Activated T-cell treated with anti-CD3 and anti-CD28 coated beads, Interleukin-2, amount 50 U/mL, for 4 hours (primary cell): ENCODE data around the gene TPRG1. TPM values are rescaled to one million over a fixed set of nuclear protein-coding genes. Genes with fewer than 3 reads are reported as not detected.

Experiments used
- ATAC-seq, 2 donors: fragments of 200-7000 bp; cut with Tn5 transposase; one replicate each; pipeline ENCODE4 v1.10.0; 2021
- DNase-seq: peaks from one replicate; pipeline ENCODE4 v3.0.0-alpha.2; 2020
- H3K27me3 Mint-ChIP-seq: one replicate; pipeline ENCODE4 v1.8.0; 2021; ENCODE audit warnings: low read depth, mixed read lengths
- H3K36me3 Mint-ChIP-seq: one replicate; pipeline ENCODE4 v1.8.0; 2022; ENCODE audit warnings: mixed read lengths; ENCODE audit not compliant: insufficient read depth
- H3K4me1 Mint-ChIP-seq: one replicate; pipeline ENCODE4 v1.8.0; 2021; ENCODE audit warnings: low read depth, mixed read lengths
- H3K4me3 Mint-ChIP-seq: one replicate; pipeline ENCODE4 v1.8.0; 2021; ENCODE audit warnings: mild to moderate bottlenecking, moderate library complexity, mixed read lengths
- H3K9me3 Mint-ChIP-seq: one replicate; pipeline ENCODE4 v1.8.0; 2021; ENCODE audit warnings: mixed read lengths
- total RNA-seq, 3 donors: library from RNA; stranded (reverse); gene quantifications; one replicate each; pipeline ENCODE4 v1.2.1, GENCODE V29; 2021

The TPRG1 gene
- total RNA-seq, 3 donors from 2014 or later = 6.2 to 10.6 (median 7.4) TPM

- DNase-seq (no peak), ATAC-seq (no peak)
- H3K4me3 Mint-ChIP-seq = no peak overlapping the region
- H3K27me3 Mint-ChIP-seq = peaks cover 2% of the 10 kb centered on the region
- no peaks in the 10 kb centered on the region for H3K36me3 Mint-ChIP-seq
- H3K9me3 Mint-ChIP-seq = no peaks in the 10 kb centered on the region
- H3K4me1 Mint-ChIP-seq = peaks cover 26% of the 10 kb centered on the region
These were observed 24.9 kb upstream of the TPRG1 start for GRCh38 chr3:189146848-189147247.

- peaks cover 16% of the 10 kb centered on the region for H3K4me1 Mint-ChIP-seq
- no peak overlapping the region for H3K4me3 Mint-ChIP-seq
- ATAC-seq (peak; percentile 58 to 73), DNase-seq (peak; percentile 69)
- no peaks in the 10 kb centered on the region for H3K27me3 Mint-ChIP-seq
- no peaks in the 10 kb centered on the region for H3K36me3 Mint-ChIP-seq
- H3K9me3 Mint-ChIP-seq = no peaks in the 10 kb centered on the region
These were observed 23.7 kb upstream of the TPRG1 start for GRCh38 chr3:189148081-189148507.

GRCh38 chr3:189149203-189149602, 22.6 kb upstream of the TPRG1 start:
- DNase-seq = no peak
- Mint-ChIP-seq H3K36me3 (no peaks in the 10 kb centered on the region), H3K27me3 (no peaks in the 10 kb centered on the region), H3K4me1 (peaks cover 7% of the 10 kb centered on the region), H3K9me3 (no peaks in the 10 kb centered on the region), H3K4me3 (no peak overlapping the region)
- peak in 1 of 2 donors; percentile 54 for ATAC-seq

GRCh38 chr3:189157232-189158007, 14.4 kb upstream of the TPRG1 start:
- Mint-ChIP-seq H3K36me3 (no peaks in the 10 kb centered on the region), H3K9me3 (no peaks in the 10 kb centered on the region), H3K4me3 (no peak overlapping the region), H3K27me3 (no peaks in the 10 kb centered on the region), H3K4me1 (no peaks in the 10 kb centered on the region)
- no peak for ATAC-seq
- DNase-seq = no peak

GRCh38 chr3:189158034-189158433, 13.7 kb upstream of the TPRG1 start:
- no peaks in the 10 kb centered on the region for H3K9me3 Mint-ChIP-seq
- no peaks in the 10 kb centered on the region for H3K27me3 Mint-ChIP-seq
- DNase-seq (no peak), ATAC-seq (no peak)
- H3K4me3 Mint-ChIP-seq = no peak overlapping the region
- H3K36me3 Mint-ChIP-seq = no peaks in the 10 kb centered on the region
- H3K4me1 Mint-ChIP-seq = no peaks in the 10 kb centered on the region

- H3K9me3 Mint-ChIP-seq = no peaks in the 10 kb centered on the region
- no peaks in the 10 kb centered on the region for H3K27me3 Mint-ChIP-seq
- H3K4me1 Mint-ChIP-seq = no peaks in the 10 kb centered on the region
- no peak for ATAC-seq
- no peak overlapping the region for H3K4me3 Mint-ChIP-seq
- no peaks in the 10 kb centered on the region for H3K36me3 Mint-ChIP-seq
- no peak for DNase-seq
These were observed 11.1 kb upstream of the TPRG1 start for GRCh38 chr3:189160519-189161309.

GRCh38 chr3:189165092-189165612, 6.6 kb upstream of the TPRG1 start:
- Mint-ChIP-seq H3K9me3 (no peaks in the 10 kb centered on the region), H3K4me1 (no peaks in the 10 kb centered on the region), H3K36me3 (no peaks in the 10 kb centered on the region), H3K27me3 (no peaks in the 10 kb centered on the region), H3K4me3 (no peak overlapping the region)
- ATAC-seq (no peak), DNase-seq (no peak)

- Mint-ChIP-seq H3K4me3 (no peak overlapping the region), H3K4me1 (no peaks in the 10 kb centered on the region), H3K9me3 (no peaks in the 10 kb centered on the region), H3K27me3 (no peaks in the 10 kb centered on the region), H3K36me3 (no peaks in the 10 kb centered on the region)
- DNase-seq = no peak
- ATAC-seq = no peak
These were observed 5.5 kb upstream of the TPRG1 start for GRCh38 chr3:189166321-189166720.

GRCh38 chr3:189167027-189167766, 4.6 kb upstream of the TPRG1 start:
- ATAC-seq (no peak), DNase-seq (no peak)
- H3K4me3 Mint-ChIP-seq = no peak overlapping the region
- no peaks in the 10 kb centered on the region for H3K36me3 Mint-ChIP-seq
- no peaks in the 10 kb centered on the region for H3K9me3 Mint-ChIP-seq
- H3K27me3 Mint-ChIP-seq = no peaks in the 10 kb centered on the region
- peaks cover 2% of the 10 kb centered on the region for H3K4me1 Mint-ChIP-seq

GRCh38 chr3:189168711-189169110, 3.1 kb upstream of the TPRG1 start:
- H3K4me1 Mint-ChIP-seq = peaks cover 9% of the 10 kb centered on the region
- no peak for DNase-seq
- H3K27me3 Mint-ChIP-seq = no peaks in the 10 kb centered on the region
- no peak for ATAC-seq
- H3K36me3 Mint-ChIP-seq = no peaks in the 10 kb centered on the region
- no peaks in the 10 kb centered on the region for H3K9me3 Mint-ChIP-seq
- no peak overlapping the region for H3K4me3 Mint-ChIP-seq

GRCh38 chr3:189169728-189170127, 2.0 kb upstream of the TPRG1 start:
- Mint-ChIP-seq H3K4me1 (peaks cover 9% of the 10 kb centered on the region), H3K4me3 (no peak overlapping the region)

GRCh38 chr3:189170559-189170958, 1.2 kb upstream of the TPRG1 start:
- ATAC-seq = no peak

More at GRCh38 chr3:189169728-189170127, 2.0 kb upstream of the TPRG1 start:
- DNase-seq = no peak
- no peak for ATAC-seq
- Mint-ChIP-seq H3K9me3 (no peaks in the 10 kb centered on the region), H3K36me3 (no peaks in the 10 kb centered on the region), H3K27me3 (no peaks in the 10 kb centered on the region)

GRCh38 chr3:189172668-189173419, 1.1 kb downstream of the TPRG1 start:
- H3K4me1 Mint-ChIP-seq = peaks cover 9% of the 10 kb centered on the region
- DNase-seq = no peak

More at GRCh38 chr3:189170559-189170958, 1.2 kb upstream of the TPRG1 start:
- Mint-ChIP-seq H3K4me1 (peaks cover 9% of the 10 kb centered on the region), H3K4me3 (no peak overlapping the region), H3K36me3 (no peaks in the 10 kb centered on the region), H3K9me3 (no peaks in the 10 kb centered on the region), H3K27me3 (no peaks in the 10 kb centered on the region)
- no peak for DNase-seq

More at GRCh38 chr3:189172668-189173419, 1.1 kb downstream of the TPRG1 start:
- no peaks in the 10 kb centered on the region for H3K27me3 Mint-ChIP-seq
- no peaks in the 10 kb centered on the region for H3K36me3 Mint-ChIP-seq
- no peak overlapping the region for H3K4me3 Mint-ChIP-seq
- ATAC-seq = peak; percentile 56 to 74
- no peaks in the 10 kb centered on the region for H3K9me3 Mint-ChIP-seq
